Measurements from ENCODE around the gene CD79A. TPM values are rescaled to one million over a fixed set of nuclear protein-coding genes. Genes with fewer than 3 reads are reported as not detected.

CD79A gene
- total RNA-seq, 6 experiments from 2014 or later: 0.18 to 0.71 (median 0.39) TPM; not detected in 2

- H3K27ac ChIP-seq: no peak overlapping the region
- no peak for DNase-seq
- H3K27me3 ChIP-seq: peaks cover 0 to 8% of the 10 kb centered on the region in 2 donors
- no peaks in the 10 kb centered on the region for H3K9me3 ChIP-seq
- no peaks in the 10 kb centered on the region for H3K36me3 ChIP-seq
- H3K4me3 ChIP-seq: no peak overlapping the region
- 90% methylated on average over 5 of the region's 5 CpGs for WGBS (ENCODE audit: insufficient coverage, low coverage, low lambda C conversion rate, missing lambda C conversion rate)
- no peak for ATAC-seq
- intact Hi-C loops (cut with DNase I): no loop called here
- no peaks in the 10 kb centered on the region for H3K4me1 ChIP-seq
- TF ChIP-seq, protein P1, sequence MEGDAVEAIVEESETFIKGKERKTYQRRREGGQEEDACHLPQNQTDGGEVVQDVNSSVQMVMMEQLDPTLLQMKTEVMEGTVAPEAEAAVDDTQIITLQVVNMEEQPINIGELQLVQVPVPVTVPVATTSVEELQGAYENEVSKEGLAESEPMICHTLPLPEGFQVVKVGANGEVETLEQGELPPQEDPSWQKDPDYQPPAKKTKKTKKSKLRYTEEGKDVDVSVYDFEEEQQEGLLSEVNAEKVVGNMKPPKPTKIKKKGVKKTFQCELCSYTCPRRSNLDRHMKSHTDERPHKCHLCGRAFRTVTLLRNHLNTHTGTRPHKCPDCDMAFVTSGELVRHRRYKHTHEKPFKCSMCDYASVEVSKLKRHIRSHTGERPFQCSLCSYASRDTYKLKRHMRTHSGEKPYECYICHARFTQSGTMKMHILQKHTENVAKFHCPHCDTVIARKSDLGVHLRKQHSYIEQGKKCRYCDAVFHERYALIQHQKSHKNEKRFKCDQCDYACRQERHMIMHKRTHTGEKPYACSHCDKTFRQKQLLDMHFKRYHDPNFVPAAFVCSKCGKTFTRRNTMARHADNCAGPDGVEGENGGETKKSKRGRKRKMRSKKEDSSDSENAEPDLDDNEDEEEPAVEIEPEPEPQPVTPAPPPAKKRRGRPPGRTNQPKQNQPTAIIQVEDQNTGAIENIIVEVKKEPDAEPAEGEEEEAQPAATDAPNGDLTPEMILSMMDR (IDR thresholded peaks at IDR 0.05): no peak
- TF ChIP-seq POLR2A (IDR thresholded peaks at IDR 0.05): no peak
Measured at GRCh38 chr19:41918653-41919244, 41.7 kb downstream of the CD79A start.

DNA sequence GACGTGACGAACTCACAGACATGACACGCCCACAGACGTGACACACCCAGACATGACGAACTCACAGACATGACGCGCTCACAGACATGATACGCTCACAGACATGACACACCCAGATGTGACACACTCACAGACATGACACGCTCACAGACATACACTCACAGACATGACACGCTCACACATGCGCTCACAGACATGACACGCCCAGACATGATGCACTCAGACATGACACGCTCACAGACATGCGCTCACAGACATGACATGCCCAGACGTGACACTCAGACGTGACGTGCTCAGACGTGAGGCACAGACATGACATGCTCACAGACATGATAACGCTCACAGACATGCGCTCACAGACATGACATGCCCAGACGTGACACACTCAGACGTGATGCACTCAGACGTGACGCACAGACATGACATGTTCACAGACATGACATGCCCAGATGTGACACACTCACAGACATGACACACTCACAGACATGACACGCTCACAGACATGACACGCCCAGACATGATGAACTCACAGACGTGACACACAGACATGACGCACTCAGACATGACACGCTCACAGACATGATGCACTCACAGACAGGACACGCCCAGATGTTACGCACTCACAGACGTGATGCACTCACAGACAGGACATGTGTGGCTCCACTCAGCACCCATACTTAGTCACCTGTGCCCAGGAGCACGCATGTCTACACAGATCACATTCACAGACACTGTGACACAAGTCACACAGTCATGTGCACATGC is 43.1 kb downstream of the CD79A start:
- Histone ChIP-seq H3K27ac (no peak overlapping the region), H3K36me3 (no peaks in the 10 kb centered on the region), H3K4me3 (no peak overlapping the region), H3K27me3 (peaks cover 0 to 8% of the 10 kb centered on the region in 2 donors), H3K4me1 (no peaks in the 10 kb centered on the region), H3K9me3 (no peaks in the 10 kb centered on the region)
- no peak for ATAC-seq
- DNase-seq: no peak
- intact Hi-C loops (cut with DNase I): no loop called here
- TF ChIP-seq, protein P1 (IDR thresholded peaks at IDR 0.05): no peak
- no peak for TF ChIP-seq POLR2A (IDR thresholded peaks at IDR 0.05)
- WGBS (ENCODE audit: insufficient coverage, low coverage, low lambda C conversion rate, missing lambda C conversion rate): 63% methylated on average over 7 of the region's 33 CpGs

- no peak overlapping the region for H3K27ac ChIP-seq
- DNase-seq (no peak), ATAC-seq (no peak)
- H3K27me3 ChIP-seq: peaks cover 0 to 8% of the 10 kb centered on the region in 2 donors
- H3K36me3 ChIP-seq: no peaks in the 10 kb centered on the region
- intact Hi-C loops (cut with DNase I): no loop called here
- WGBS (ENCODE audit: insufficient coverage, low coverage, low lambda C conversion rate, missing lambda C conversion rate): 12% methylated on average over 22 of the region's 26 CpGs
- TF ChIP-seq, protein P1 (IDR thresholded peaks at IDR 0.05): no peak
- no peak for TF ChIP-seq POLR2A (IDR thresholded peaks at IDR 0.05)
- no peak overlapping the region for H3K4me3 ChIP-seq
- H3K4me1 ChIP-seq: no peaks in the 10 kb centered on the region
- no peaks in the 10 kb centered on the region for H3K9me3 ChIP-seq
Measured at GRCh38 chr19:41920882-41921576, 44.0 kb downstream of the CD79A start.

GRCh38 chr19:41921577-41922576 is 44.8 kb downstream of the CD79A start:
- WGBS (ENCODE audit: insufficient coverage, low coverage, low lambda C conversion rate, missing lambda C conversion rate): 12% methylated on average over 15 of the region's 22 CpGs
- Histone ChIP-seq H3K27me3 (peaks cover 0 to 15% of the 10 kb centered on the region in 2 donors), H3K4me1 (no peaks in the 10 kb centered on the region), H3K9me3 (no peaks in the 10 kb centered on the region), H3K36me3 (no peaks in the 10 kb centered on the region), H3K27ac (no peak overlapping the region), H3K4me3 (no peak overlapping the region)
- intact Hi-C loops (cut with DNase I): no loop called here
- TF ChIP-seq POLR2A (IDR thresholded peaks at IDR 0.05): no peak
- TF ChIP-seq, protein P1 (IDR thresholded peaks at IDR 0.05): no peak
- ATAC-seq: no peak
- no peak for DNase-seq

Data from right lobe of liver (tissue), 6 donors.